Globus pallidus (tissue), 1 donor: Measurements from ENCODE around the gene CFAP47.
"Not testable (repeated sequence)": the region's sequence is repeated elsewhere in the genome, so short reads cannot be mapped to it uniquely, and the experiment has no call there.

Source experiments
- DNase-seq: peaks from one replicate; pipeline ENCODE4 v3.0.0-alpha.2; 2015; ENCODE audit warnings: low spot score

Gene CFAP47

GRCh38 chrX:35919536-35920309 is at the start of gene CFAP47:
CFAP47 (plus strand) TSS chrX:35919734; CDS start chrX:35919800, 66 bp downstream.
- peak; percentile 20 for DNase-seq

- DNase-seq: no peak
Measured at GRCh38 chrX:35880601-35881000, 38.9 kb upstream of the CFAP47 start.

- DNase-seq: no peak
Measured at GRCh38 chrX:35886135-35886534, 33.4 kb upstream of the CFAP47 start.

GRCh38 chrX:35890699-35891098 is 28.8 kb upstream of the CFAP47 start:
- peak; percentile 33 for DNase-seq

GRCh38 chrX:35986816-35987215 is 67.3 kb downstream of the CFAP47 start:
- not testable (repeated sequence) for DNase-seq

GRCh38 chrX:36007207-36007606 is 87.7 kb downstream of the CFAP47 start:
- no peak for DNase-seq

- no peak for DNase-seq
Measured at GRCh38 chrX:36019125-36019524, 99.6 kb downstream of the CFAP47 start.

- DNase-seq: no peak
Measured at GRCh38 chrX:36035550-36035949, 116.0 kb downstream of the CFAP47 start.

- DNase-seq: no peak
Measured at GRCh38 chrX:36062778-36063177, 143.2 kb downstream of the CFAP47 start.

- DNase-seq: no peak
Measured at GRCh38 chrX:36071061-36071460, 151.5 kb downstream of the CFAP47 start.

- DNase-seq: not testable (repeated sequence)
Measured at GRCh38 chrX:36075009-36075408, 155.5 kb downstream of the CFAP47 start.

- DNase-seq: no peak
Measured at GRCh38 chrX:36083256-36083655, 163.7 kb downstream of the CFAP47 start.

- DNase-seq: no peak
Measured at GRCh38 chrX:36087366-36087765, 167.8 kb downstream of the CFAP47 start.

- DNase-seq: not testable (repeated sequence)
Measured at GRCh38 chrX:36088939-36089338, 169.4 kb downstream of the CFAP47 start.

GRCh38 chrX:36102425-36102824 is 182.9 kb downstream of the CFAP47 start:
- no peak for DNase-seq

GRCh38 chrX:36116222-36116621 is 196.7 kb downstream of the CFAP47 start:
- DNase-seq: no peak

GRCh38 chrX:36159254-36159653 is 239.7 kb downstream of the CFAP47 start:
- no peak for DNase-seq

- no peak for DNase-seq
Measured at GRCh38 chrX:36160081-36160480, 240.5 kb downstream of the CFAP47 start.

- no peak for DNase-seq
Measured at GRCh38 chrX:36198575-36198974, 279.0 kb downstream of the CFAP47 start.

- no peak for DNase-seq
Measured at GRCh38 chrX:36199928-36200327, 280.4 kb downstream of the CFAP47 start.

- no peak for DNase-seq
Measured at GRCh38 chrX:36214924-36215323, 295.4 kb downstream of the CFAP47 start.

GRCh38 chrX:36218801-36219200 is 299.3 kb downstream of the CFAP47 start:
- no peak for DNase-seq

- DNase-seq: not testable (repeated sequence)
Measured at GRCh38 chrX:36234840-36235528, 315.4 kb downstream of the CFAP47 start.
